K562 (cell line): ENCODE measurements around the gene CSF1. TPM values are rescaled to one million over a fixed set of nuclear protein-coding genes. Genes with fewer than 3 reads are reported as not detected.
A peak's percentile ranks its signal among the peaks of the same experiment; 100 is the strongest.

Experiments
- ATAC-seq: fragments of 200-7000 bp; cut with Tn5 transposase; 3 replicates; pipeline ENCODE4 v1.9.1; 2020; ENCODE audit warnings: moderate library complexity
- BruUV-seq: library from RNA; stranded (reverse); fragments of 400-500 nt; replicated peaks from 2 replicates; lab custom pipeline; 2021; lab: Mats Ljungman, UMichigan
- CTCF ChIA-PET: fragments of 300-600 bp; formaldehyde crosslinking; extraction: SDS; loops from one replicate; lab custom pipeline; 2021; ENCODE audit warnings: low intra/inter-chr PET ratio; lab: Yijun Ruan, JAX
- POLR2A ChIA-PET: fragments of 300-600, 350-650 bp; sonication (Branson Sonifier 250); formaldehyde crosslinking; extraction: SDS; loops from one replicate; lab custom pipeline; 2021; ENCODE audit warnings: antibody characterized with exemption, inconsistent platforms; lab: Yijun Ruan, JAX
- DNase-seq, 4 experiments: peaks; one replicate each; pipeline versions ENCODE4 v3.0.0 to v3.0.0-alpha.2; 2011 to 2018; ENCODE audit warnings: low spot score in 3 of 4, mixed read lengths in 3 of 4; ENCODE audit errors: extremely low read depth in 1 of 4
- FAIRE-seq: peaks from 2 replicates; lab custom pipeline; 2011; peaks lifted over from hg19 to GRCh38; lab: Jason Lieb, UNC
- H2AFZ ChIP-seq: 2 replicates; pipeline ENCODE4 v1.6.0; 2011; ENCODE audit warnings: low read depth, low read length, control low read depth, inconsistent platforms
- H3K27ac ChIP-seq: fragments of 200-600 bp; 3 replicates; pipeline ENCODE4 v1.8.0; 2011; ENCODE audit warnings: low read depth, mild to moderate bottlenecking, control low read depth, inconsistent platforms, low read length, moderate library complexity, mixed read lengths; ENCODE audit errors: extremely low read depth
- H3K27me3 ChIP-seq, 2 experiments: fragments of 300-600 bp in 1 of 2; 2 replicates in 1 of 2; 3 replicates in 1 of 2; pipeline versions ENCODE4 v1.6.0 to v1.8.0; 2011; ENCODE audit warnings: inconsistent platforms in 2 of 2, low read length in 2 of 2, mild to moderate bottlenecking in 1 of 2, mixed read lengths in 1 of 2, moderate library complexity in 1 of 2; ENCODE audit not compliant: control insufficient read depth in 2 of 2, insufficient read depth in 2 of 2
- H3K36me3 ChIP-seq: fragments of 300-600 bp; 3 replicates; pipeline ENCODE4 v1.8.0; 2011; ENCODE audit warnings: mild to moderate bottlenecking, low read length, inconsistent platforms; ENCODE audit not compliant: control insufficient read depth, insufficient read depth
- H3K4me1 ChIP-seq, 2 experiments: fragments of 200-600 bp in 1 of 2; replicated peaks in 1 of 2; 2 replicates in 1 of 2; 3 replicates in 1 of 2; pipeline versions ENCODE4 v1.5.1 to v1.8.0; 2011; ENCODE audit warnings: inconsistent platforms in 2 of 2, low read length in 2 of 2, mild to moderate bottlenecking in 1 of 2, mixed read lengths in 1 of 2, moderate library complexity in 1 of 2; ENCODE audit not compliant: control insufficient read depth in 2 of 2, insufficient read depth in 2 of 2
- H3K4me2 ChIP-seq: 2 replicates; pipeline ENCODE4 v1.6.1; 2011; ENCODE audit warnings: low read length, control low read depth, inconsistent platforms, mixed read lengths; ENCODE audit not compliant: insufficient read depth
- H3K4me3 ChIP-seq: fragments of 200-600 bp; sonication (generic), shearing (Covaris generic); 2 replicates; pipeline ENCODE4 v1.5.1; 2016; ENCODE audit warnings: control low read depth, inconsistent platforms
- H3K79me2 ChIP-seq: fragments of 200-600 bp; 3 replicates; pipeline ENCODE4 v1.8.0; 2011; ENCODE audit warnings: low read length, inconsistent platforms; ENCODE audit not compliant: control insufficient read depth, insufficient read depth
- H3K9ac ChIP-seq, 2 experiments: 2 replicates each; pipeline versions ENCODE4 v1.6.0 to v1.6.1; 2011; ENCODE audit warnings: low read depth in 2 of 2, low read length in 2 of 2, control low read depth in 1 of 2, inconsistent platforms in 1 of 2, mild to moderate bottlenecking in 1 of 2, mixed read lengths in 1 of 2; ENCODE audit not compliant: insufficient read depth in 1 of 2
- H3K9me1 ChIP-seq: one replicate; pipeline ENCODE4 v1.6.0; 2011; ENCODE audit warnings: inconsistent platforms, mild to moderate bottlenecking, low read length, moderate library complexity; ENCODE audit not compliant: control insufficient read depth, insufficient read depth
- H3K9me3 ChIP-seq: replicated peaks from 2 replicates; pipeline ENCODE4 v1.5.1; 2011; ENCODE audit warnings: low read depth, low read length, inconsistent platforms; ENCODE audit not compliant: control insufficient read depth, insufficient read depth
- H4K20me1 ChIP-seq: replicated peaks from 2 replicates; pipeline ENCODE4 v1.6.1; 2011; ENCODE audit warnings: low read length, inconsistent platforms, mixed read lengths; ENCODE audit not compliant: control insufficient read depth, insufficient read depth
- FOXJ3 ChIP-seq: sonication (generic); formaldehyde crosslinking; IDR thresholded peaks from 2 replicates; pipeline ENCODE4 v1.4.0; 2020; ENCODE audit warnings: mild to moderate bottlenecking, missing genetic modification reagents
- ZNF143 ChIP-seq: sonication (generic); formaldehyde crosslinking; IDR thresholded peaks from 2 replicates; pipeline ENCODE4 v1.9.0; 2022; ENCODE audit warnings: mild to moderate bottlenecking, missing genetic modification reagents
- ZZZ3 ChIP-seq: fragments of 450-650 bp; IDR thresholded peaks from 2 replicates; pipeline ENCODE4 v1.6.1; 2016; ENCODE audit warnings: antibody characterized with exemption, mild to moderate bottlenecking, moderate library complexity
- WGBS: fragments of 100-300 bp; shearing (Covaris generic); methylation state at CpG from one replicate; pipeline ENCODE4 v1.1.6; 2016; ENCODE audit warnings: low coverage, mixed read lengths; ENCODE audit not compliant: insufficient coverage; ENCODE audit errors: missing lambda C conversion rate; 5-methylcytosine and 5-hydroxymethylcytosine counted together
- in situ Hi-C: fragments of 300-500 bp; cut with MboI; formaldehyde crosslinking; loops from 4 replicates; pipeline ENCODE4 v1.15.0; 2018; ENCODE audit warnings: inconsistent platforms, mixed read lengths
- intact Hi-C: fragments of 100-400 bp; cut with micrococcal nuclease; formaldehyde crosslinking; loops from 2 replicates; pipeline ENCODE4 v1.14.2; 2022
- polyA plus RNA-seq, 8 experiments: library from polyadenylated mRNA; depleted of rRNA in 4 of 8; stranded (reverse) in 5 of 8; unstranded in 3 of 8; fragments of >200 nt; fragmentation: Nextera tagmentation in 2 of 8; fragmentation: Illumina TruSeq in 1 of 8; extraction: Ambion mirVana in 2 of 8; extraction: Trizol in 1 of 8; gene quantifications; 2 replicates each; pipeline versions ENCODE4 v1.2.1 to v1.2.3, GENCODE V29; 2011 to 2014; ENCODE audit warnings: inconsistent platforms in 1 of 8, missing spikeins in 1 of 8
- total RNA-seq, 7 experiments: library from RNA; depleted of rRNA in 6 of 7; stranded (reverse); fragments of >200 nt in 6 of 7; fragmentation: Illumina TruSeq in 2 of 7; extraction: Trizol in 2 of 7; gene quantifications; 2 replicates each; pipeline versions ENCODE4 v1.2.1 to v1.2.3, GENCODE V29; 2011 to 2021; ENCODE audit warnings: low replicate concordance in 1 of 7
- TF ChIP-seq, protein P1 (sequence below): sonication (generic); formaldehyde crosslinking; IDR thresholded peaks from 2 replicates; pipeline ENCODE4 v1.8.0; 2022; ENCODE audit warnings: missing genetic modification reagents, mild to moderate bottlenecking, moderate library complexity, borderline replicate concordance
- TF ChIP-seq, protein P2 (sequence below): fragments of 250-450 bp; sonication (Bioruptor Pico); IDR thresholded peaks from 2 replicates; pipeline ENCODE4 v1.5.0; 2021
- TF ChIP-seq, protein P3 (sequence below): sonication (generic); formaldehyde crosslinking; IDR thresholded peaks from 2 replicates; pipeline ENCODE4 v1.8.0; 2022; ENCODE audit warnings: mild to moderate bottlenecking, missing genetic modification reagents

The CSF1 gene
- total and polyA plus RNA-seq, 9 of the 15 experiments (the other 6 are each of a cell fraction or from before 2014, with no cell fraction given): 0.18 to 11.8 (median 2.8) TPM

DNA sequence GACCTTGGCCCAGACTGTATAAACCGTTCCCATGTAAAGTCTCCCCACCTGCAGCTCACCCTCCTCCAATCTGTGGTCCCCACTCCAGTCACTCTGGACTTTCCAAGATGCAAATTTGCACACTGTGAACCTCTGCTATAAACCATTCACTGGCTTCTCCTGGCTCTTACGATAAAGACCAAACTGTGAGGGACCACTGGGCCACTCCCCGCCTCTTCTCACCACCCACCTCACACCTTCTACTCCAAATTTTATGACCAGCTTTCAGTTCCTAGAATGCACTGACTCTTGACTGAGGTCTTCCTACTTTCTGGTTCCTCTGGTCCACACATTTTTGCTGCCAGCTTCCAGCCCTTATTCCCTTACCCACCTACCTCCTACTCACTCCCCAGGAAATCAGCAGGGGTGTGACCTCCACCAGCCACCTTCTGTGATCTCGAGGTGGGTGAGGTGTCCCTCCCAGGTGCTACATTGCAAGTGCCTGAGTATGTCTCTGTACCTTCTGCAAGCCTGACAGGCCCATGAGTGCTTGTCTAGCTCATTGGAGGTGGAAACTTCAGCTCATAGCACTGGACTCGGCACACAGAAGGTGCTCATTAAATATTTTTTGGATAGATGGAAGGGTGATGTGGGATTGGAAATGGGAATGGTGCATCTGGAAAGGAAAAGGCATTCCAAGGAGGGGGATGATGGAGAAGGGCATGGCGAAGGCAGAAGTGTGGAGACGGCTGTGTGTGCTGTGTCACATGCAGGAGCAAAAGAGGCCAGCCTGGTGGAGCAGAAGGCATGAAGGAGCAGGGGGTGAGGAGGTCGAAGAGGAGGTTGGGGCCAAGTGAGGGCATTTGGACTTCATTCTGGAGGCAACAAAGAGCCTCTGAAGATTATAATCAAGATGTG is 15.6 kb upstream of the CSF1 start:
- ChIA-PET POLR2A (interaction anchor here (0.7 to 1.7 kb wide), 8 partner anchors 9 to 741 kb away, joined by 3 to 6 read pairs (median 4); partner anchors contain the start of gene AHCYL1), CTCF (no interaction called here)
- H2AFZ ChIP-seq: peak overlapping the region; percentile 82
- H3K36me3 ChIP-seq: no peaks in the 10 kb centered on the region
- no peaks in the 10 kb centered on the region for H3K27me3 ChIP-seq
- no peaks in the 10 kb centered on the region for H3K9me3 ChIP-seq
- H3K9me1 ChIP-seq: peaks cover 5% of the 10 kb centered on the region
- H3K79me2 ChIP-seq: peaks cover 5% of the 10 kb centered on the region; the same call in 1 of the 3 replicates
- intact Hi-C loops: no loop called here
- peak overlapping the region in 1 of 2 experiments; percentile 75; a peak in 3 of 4 replicates for H3K9ac ChIP-seq
- ATAC-seq (no peak; the same call in 2 of the 3 replicates), FAIRE-seq (no peak), DNase-seq (no peak)
- H4K20me1 ChIP-seq: no peaks in the 10 kb centered on the region
- peak overlapping the region; percentile 91 for H3K27ac ChIP-seq
- H3K4me2 ChIP-seq: peak overlapping the region; percentile 91
- WGBS: 56% methylated on average over 8 of the region's 8 CpGs
- in situ Hi-C loops: no loop called here
- H3K4me3 ChIP-seq: peak overlapping the region; percentile 34; the same call in 1 of the 2 replicates
- peaks cover 23 to 64% of the 10 kb centered on the region in 2 experiments for H3K4me1 ChIP-seq
- no TSS peak for BruUV-seq
- TF ChIP-seq, protein P1, sequence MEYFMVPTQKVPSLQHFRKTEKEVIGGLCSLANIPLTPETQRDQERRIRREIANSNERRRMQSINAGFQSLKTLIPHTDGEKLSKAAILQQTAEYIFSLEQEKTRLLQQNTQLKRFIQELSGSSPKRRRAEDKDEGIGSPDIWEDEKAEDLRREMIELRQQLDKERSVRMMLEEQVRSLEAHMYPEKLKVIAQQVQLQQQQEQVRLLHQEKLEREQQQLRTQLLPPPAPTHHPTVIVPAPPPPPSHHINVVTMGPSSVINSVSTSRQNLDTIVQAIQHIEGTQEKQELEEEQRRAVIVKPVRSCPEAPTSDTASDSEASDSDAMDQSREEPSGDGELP: no peak
- TF ChIP-seq, protein P2, sequence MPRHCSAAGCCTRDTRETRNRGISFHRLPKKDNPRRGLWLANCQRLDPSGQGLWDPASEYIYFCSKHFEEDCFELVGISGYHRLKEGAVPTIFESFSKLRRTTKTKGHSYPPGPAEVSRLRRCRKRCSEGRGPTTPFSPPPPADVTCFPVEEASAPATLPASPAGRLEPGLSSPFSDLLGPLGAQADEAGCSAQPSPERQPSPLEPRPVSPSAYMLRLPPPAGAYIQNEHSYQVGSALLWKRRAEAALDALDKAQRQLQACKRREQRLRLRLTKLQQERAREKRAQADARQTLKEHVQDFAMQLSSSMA (CRISPR knock-in tag): no peak
- TF ChIP-seq FOXJ3 (CRISPR knock-in tag): no peak
- no peak for TF ChIP-seq ZNF143
- no peak for TF ChIP-seq ZZZ3
- TF ChIP-seq, protein P3, sequence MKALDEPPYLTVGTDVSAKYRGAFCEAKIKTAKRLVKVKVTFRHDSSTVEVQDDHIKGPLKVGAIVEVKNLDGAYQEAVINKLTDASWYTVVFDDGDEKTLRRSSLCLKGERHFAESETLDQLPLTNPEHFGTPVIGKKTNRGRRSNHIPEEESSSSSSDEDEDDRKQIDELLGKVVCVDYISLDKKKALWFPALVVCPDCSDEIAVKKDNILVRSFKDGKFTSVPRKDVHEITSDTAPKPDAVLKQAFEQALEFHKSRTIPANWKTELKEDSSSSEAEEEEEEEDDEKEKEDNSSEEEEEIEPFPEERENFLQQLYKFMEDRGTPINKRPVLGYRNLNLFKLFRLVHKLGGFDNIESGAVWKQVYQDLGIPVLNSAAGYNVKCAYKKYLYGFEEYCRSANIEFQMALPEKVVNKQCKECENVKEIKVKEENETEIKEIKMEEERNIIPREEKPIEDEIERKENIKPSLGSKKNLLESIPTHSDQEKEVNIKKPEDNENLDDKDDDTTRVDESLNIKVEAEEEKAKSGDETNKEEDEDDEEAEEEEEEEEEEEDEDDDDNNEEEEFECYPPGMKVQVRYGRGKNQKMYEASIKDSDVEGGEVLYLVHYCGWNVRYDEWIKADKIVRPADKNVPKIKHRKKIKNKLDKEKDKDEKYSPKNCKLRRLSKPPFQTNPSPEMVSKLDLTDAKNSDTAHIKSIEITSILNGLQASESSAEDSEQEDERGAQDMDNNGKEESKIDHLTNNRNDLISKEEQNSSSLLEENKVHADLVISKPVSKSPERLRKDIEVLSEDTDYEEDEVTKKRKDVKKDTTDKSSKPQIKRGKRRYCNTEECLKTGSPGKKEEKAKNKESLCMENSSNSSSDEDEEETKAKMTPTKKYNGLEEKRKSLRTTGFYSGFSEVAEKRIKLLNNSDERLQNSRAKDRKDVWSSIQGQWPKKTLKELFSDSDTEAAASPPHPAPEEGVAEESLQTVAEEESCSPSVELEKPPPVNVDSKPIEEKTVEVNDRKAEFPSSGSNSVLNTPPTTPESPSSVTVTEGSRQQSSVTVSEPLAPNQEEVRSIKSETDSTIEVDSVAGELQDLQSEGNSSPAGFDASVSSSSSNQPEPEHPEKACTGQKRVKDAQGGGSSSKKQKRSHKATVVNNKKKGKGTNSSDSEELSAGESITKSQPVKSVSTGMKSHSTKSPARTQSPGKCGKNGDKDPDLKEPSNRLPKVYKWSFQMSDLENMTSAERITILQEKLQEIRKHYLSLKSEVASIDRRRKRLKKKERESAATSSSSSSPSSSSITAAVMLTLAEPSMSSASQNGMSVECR: 0 out of 2 replicates have a peak, but pooled peaks have one; percentile 4
